ENCODE data around the gene CCDC144A.
"Not testable (repeated sequence)": the region's sequence is repeated elsewhere in the genome, so short reads cannot be mapped to it uniquely, and the experiment has no call there.

Gene CCDC144A

DNA sequence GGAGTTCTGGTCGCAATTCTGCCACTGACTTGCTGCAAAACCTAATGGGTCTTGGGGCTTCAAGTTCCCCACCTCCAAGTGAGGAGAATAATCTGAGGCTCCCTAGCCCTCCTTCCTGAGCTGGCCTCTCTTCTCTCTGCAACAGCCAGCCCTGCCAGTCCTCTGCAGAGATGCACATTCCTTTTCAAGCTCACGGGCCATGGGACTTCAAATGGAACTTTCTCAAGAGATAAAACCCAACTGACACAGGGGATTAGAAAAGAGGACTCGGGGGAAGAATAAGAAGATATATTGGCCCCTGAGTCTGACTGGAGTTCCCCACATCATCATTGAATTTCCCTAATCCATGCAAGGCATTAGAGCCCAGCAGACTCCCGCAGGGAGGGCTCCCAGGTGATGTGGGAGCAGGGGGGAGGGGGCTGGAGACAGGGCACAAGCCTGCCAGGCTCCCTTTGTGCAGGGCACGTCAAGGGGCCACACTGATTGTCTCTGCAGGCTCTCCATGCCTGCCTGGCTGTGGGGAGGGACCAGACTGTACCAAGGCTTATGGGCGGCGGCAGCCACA lies 131.0 kb downstream of the CCDC144A start:
- no peak for DNase-seq

DNA sequence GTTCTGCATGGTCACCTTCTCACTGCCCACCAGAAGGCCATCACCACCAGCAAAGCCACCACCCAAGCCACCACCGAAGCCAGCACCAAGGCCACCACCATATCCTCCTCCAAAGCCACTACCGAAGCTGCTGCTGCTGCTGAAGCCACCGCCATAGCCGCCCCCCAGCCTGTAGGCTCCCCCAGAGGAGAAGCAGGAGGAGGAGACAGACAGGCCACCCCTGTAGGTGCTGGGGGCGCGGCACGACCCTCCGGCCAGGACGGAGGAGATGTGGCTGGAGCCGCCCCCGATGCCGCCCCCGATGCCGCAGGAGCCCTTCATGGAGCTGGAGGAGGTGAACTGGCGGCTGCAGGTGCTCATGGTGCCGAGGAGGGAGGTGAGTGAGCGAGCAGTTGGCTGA lies 132.1 kb downstream of the CCDC144A start:
- not testable (repeated sequence) for DNase-seq

DNA sequence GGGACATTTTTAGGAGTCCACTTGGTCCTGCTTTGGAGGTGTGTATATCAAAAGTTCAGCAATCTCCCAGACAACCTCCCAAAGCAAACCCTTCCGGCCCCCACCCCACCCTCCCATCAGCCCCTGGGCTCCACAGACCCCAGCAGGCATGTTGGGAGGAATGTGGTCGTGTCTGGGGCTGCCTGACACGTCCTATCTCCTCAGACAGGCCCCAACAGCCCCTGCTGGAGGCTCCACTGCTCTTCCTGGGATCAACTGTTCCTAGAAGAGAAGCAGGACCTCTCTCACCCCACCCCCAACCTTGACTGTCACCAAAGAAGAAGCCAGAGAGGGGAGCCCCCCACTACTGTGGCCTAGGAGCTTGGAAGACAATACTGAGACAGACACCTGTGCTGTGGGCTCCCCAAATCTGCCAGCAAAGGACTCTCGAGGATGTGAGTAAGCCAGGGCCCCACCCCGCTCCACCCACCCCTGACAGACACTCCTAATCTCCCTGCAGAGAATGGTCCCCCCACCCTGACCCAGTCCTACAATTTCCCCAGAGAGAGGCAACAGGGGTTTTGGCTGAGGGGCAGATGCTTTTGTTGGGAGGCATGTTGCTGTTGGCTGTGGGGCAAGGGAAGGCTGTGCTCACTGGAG lies 133.8 kb downstream of the CCDC144A start:
- DNase-seq = not testable (repeated sequence)

Data from NCI-H524 treated with DMSO at 0.1 percent for 48 hours (cell line).